ENCODE measurements around the gene KCNH1.
"Not testable (repeated sequence)": the region's sequence is repeated elsewhere in the genome, so short reads cannot be mapped to it uniquely, and the experiment has no call there.

DNA sequence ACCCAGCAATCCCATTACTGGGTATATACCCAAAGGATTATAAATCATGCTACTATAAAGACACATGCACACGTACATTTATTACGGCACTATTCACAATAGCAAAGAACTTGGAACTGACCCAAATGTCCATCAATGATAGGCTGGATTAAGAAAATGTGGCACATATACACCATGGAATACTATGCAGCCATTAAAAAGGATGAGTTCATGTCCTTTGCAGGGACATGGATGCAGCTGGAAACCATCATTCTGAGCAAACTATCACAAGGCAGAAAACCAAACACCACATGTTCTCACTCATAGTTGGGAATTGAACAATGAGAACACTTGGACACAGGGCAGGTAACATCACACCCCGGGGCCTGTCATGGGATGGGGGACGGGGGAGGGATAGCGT, 52.5 kb downstream of the KCNH1 start:
- not testable (repeated sequence) for TF ChIP-seq CTCF, POLR2A (IDR thresholded peaks at IDR 0.05)

Measured in testis (tissue), 2 donors.